ENCODE results near the gene SREBF2.

DNA sequence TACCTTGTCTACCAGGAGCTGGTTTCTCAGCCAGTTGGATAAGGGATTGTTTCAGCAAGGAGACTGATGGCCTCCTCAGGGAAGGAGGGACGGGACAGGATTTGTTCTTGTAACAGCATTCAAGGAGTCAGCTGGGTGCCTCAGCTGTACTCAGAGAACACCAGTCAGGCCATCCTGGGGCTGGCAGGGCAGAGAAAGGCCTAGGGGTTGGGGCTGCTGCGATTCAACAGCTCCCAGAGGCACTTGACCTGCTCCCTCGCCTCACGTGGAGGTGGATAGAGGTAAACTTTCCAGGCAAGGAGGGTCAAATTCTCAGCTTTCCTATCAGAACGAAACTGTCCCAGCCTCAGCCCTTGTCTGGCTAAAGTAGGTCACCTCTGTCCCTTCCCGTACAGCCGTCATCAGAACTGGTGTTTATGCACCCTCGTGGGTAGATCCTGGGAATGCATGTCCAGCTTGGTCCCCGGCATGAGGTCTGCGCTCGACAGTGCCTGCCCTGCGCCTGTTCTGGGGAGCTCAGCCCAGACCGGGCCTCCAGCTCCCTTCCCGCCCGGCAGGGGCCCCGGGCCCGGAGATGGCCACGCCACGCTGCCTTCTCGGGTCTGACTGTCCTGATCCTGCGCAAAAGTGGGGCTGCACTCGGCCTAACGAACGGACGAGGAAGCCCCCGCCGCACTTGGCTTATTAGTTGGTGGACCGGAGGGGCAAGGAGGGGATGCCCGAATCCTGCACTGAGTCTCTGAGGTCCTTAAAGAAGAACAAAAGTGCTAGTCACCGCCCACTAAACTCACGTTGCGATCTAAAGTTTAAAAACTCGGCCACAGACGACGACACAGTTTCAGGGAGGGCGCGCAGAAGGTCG is 33.2 kb upstream of the SREBF2 start:
- TF ChIP-seq RAD21 (IDR thresholded peaks at IDR 0.05; ENCODE audit: low read depth): no peak
- TF ChIP-seq, protein P1, sequence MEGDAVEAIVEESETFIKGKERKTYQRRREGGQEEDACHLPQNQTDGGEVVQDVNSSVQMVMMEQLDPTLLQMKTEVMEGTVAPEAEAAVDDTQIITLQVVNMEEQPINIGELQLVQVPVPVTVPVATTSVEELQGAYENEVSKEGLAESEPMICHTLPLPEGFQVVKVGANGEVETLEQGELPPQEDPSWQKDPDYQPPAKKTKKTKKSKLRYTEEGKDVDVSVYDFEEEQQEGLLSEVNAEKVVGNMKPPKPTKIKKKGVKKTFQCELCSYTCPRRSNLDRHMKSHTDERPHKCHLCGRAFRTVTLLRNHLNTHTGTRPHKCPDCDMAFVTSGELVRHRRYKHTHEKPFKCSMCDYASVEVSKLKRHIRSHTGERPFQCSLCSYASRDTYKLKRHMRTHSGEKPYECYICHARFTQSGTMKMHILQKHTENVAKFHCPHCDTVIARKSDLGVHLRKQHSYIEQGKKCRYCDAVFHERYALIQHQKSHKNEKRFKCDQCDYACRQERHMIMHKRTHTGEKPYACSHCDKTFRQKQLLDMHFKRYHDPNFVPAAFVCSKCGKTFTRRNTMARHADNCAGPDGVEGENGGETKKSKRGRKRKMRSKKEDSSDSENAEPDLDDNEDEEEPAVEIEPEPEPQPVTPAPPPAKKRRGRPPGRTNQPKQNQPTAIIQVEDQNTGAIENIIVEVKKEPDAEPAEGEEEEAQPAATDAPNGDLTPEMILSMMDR (IDR thresholded peaks at IDR 0.05 in 2 of 3, conservative IDR thresholded peaks at IDR 0.05 in 1 of 3; ENCODE audit: borderline replicate concordance in 1 of 3, insufficient read depth in 1 of 3, low read depth in 2 of 3, low read length in 2 of 3): no peak
- TF ChIP-seq, protein P2, sequence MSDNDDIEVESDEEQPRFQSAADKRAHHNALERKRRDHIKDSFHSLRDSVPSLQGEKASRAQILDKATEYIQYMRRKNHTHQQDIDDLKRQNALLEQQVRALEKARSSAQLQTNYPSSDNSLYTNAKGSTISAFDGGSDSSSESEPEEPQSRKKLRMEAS (IDR thresholded peaks at IDR 0.05): no peak
- no peak for TF ChIP-seq ZNF274 (IDR thresholded peaks at IDR 0.05; ENCODE audit: low read depth, low read length)
- TF ChIP-seq JUND (IDR thresholded peaks at IDR 0.05): no peak
